Measurements from ENCODE around the gene ZBED1. TPM values are rescaled to one million over a fixed set of nuclear protein-coding genes. Genes with fewer than 3 reads are reported as not detected.
"Not testable (repeated sequence)": the region's sequence is repeated elsewhere in the genome, so short reads cannot be mapped to it uniquely, and the experiment has no call there.

The ZBED1 gene
- total and polyA plus RNA-seq, 2 donors (not counting 1 experiment from before 2014, with no cell fraction given): 14.5 to 24.8 TPM

- Histone ChIP-seq H3K4me3 (replicated peaks in 1 of 4; ENCODE audit: control extremely low read depth in 1 of 4, insufficient read depth in 1 of 4, low read depth in 3 of 4, low read length in 4 of 4) (no peak overlapping the region), H3K27me3 (ENCODE audit: control insufficient read depth, insufficient read depth, low read length) (no peaks in the 10 kb centered on the region), H3K36me3 (ENCODE audit: control insufficient read depth, insufficient read depth, low read length) (no peaks in the 10 kb centered on the region), H4K20me1 (ENCODE audit: control insufficient read depth, extremely low read depth, insufficient read depth, low read length) (no peaks in the 10 kb centered on the region), H3K79me2 (ENCODE audit: control insufficient read depth, insufficient read depth, low read length) (no peaks in the 10 kb centered on the region), H3K9ac (ENCODE audit: insufficient read depth, low read length) (no peak overlapping the region), H3K9me3 (ENCODE audit: control insufficient read depth, insufficient read depth, low read depth, low read length) (no peaks in the 10 kb centered on the region), H3K4me1 (ENCODE audit: control insufficient read depth, extremely low read depth, insufficient read depth, low read length) (no peaks in the 10 kb centered on the region), H2AFZ (ENCODE audit: low read length) (no peak overlapping the region), H3K27ac (ENCODE audit: insufficient read depth, low read length) (no peak overlapping the region), H3K4me2 (ENCODE audit: extremely low read depth, insufficient read depth, low read length) (no peak overlapping the region)
- TF ChIP-seq EZH2 (IDR thresholded peaks at IDR 0.05; ENCODE audit: low read length, missing control alignments): no peak
- TF ChIP-seq CTCF (conservative IDR thresholded peaks at IDR 0.05 in 1 of 2, IDR thresholded peaks at IDR 0.05 in 1 of 2; ENCODE audit: low read depth in 1 of 2, low read length in 2 of 2): no peak
- no peak for DNase-seq (ENCODE audit: low read depth in 2 of 2)
Observed at GRCh38 chrX:2521092-2521926, 20.5 kb upstream of the ZBED1 start.

- no peak overlapping the region for H3K4me2 ChIP-seq (ENCODE audit: extremely low read depth, insufficient read depth, low read length)
- no peaks in the 10 kb centered on the region for H3K79me2 ChIP-seq (ENCODE audit: control insufficient read depth, insufficient read depth, low read length)
- H3K27ac ChIP-seq (ENCODE audit: insufficient read depth, low read length): no peak overlapping the region
- H3K4me3 ChIP-seq (replicated peaks in 1 of 4; ENCODE audit: control extremely low read depth in 1 of 4, insufficient read depth in 1 of 4, low read depth in 3 of 4, low read length in 4 of 4): no peak overlapping the region
- no peak overlapping the region for H3K9ac ChIP-seq (ENCODE audit: insufficient read depth, low read length)
- no peak overlapping the region for H2AFZ ChIP-seq (ENCODE audit: low read length)
- no peaks in the 10 kb centered on the region for H3K27me3 ChIP-seq (ENCODE audit: control insufficient read depth, insufficient read depth, low read length)
- H3K36me3 ChIP-seq (ENCODE audit: control insufficient read depth, insufficient read depth, low read length): no peaks in the 10 kb centered on the region
- H3K4me1 ChIP-seq (ENCODE audit: control insufficient read depth, extremely low read depth, insufficient read depth, low read length): no peaks in the 10 kb centered on the region
- no peaks in the 10 kb centered on the region for H4K20me1 ChIP-seq (ENCODE audit: control insufficient read depth, extremely low read depth, insufficient read depth, low read length)
- no peaks in the 10 kb centered on the region for H3K9me3 ChIP-seq (ENCODE audit: control insufficient read depth, insufficient read depth, low read depth, low read length)
- no peak for DNase-seq (ENCODE audit: low read depth in 2 of 2)
- TF ChIP-seq EZH2 (IDR thresholded peaks at IDR 0.05; ENCODE audit: low read length, missing control alignments): no peak
- no peak for TF ChIP-seq CTCF (conservative IDR thresholded peaks at IDR 0.05 in 1 of 2, IDR thresholded peaks at IDR 0.05 in 1 of 2; ENCODE audit: low read depth in 1 of 2, low read length in 2 of 2)
Observed at GRCh38 chrX:2520539-2520938, 19.8 kb upstream of the ZBED1 start.

- H3K4me1 ChIP-seq (ENCODE audit: control insufficient read depth, extremely low read depth, insufficient read depth, low read length); H3K36me3 ChIP-seq (ENCODE audit: control insufficient read depth, insufficient read depth, low read length); H3K79me2 ChIP-seq (ENCODE audit: control insufficient read depth, insufficient read depth, low read length); H3K4me3 ChIP-seq (replicated peaks in 1 of 4; ENCODE audit: control extremely low read depth in 1 of 4, insufficient read depth in 1 of 4, low read depth in 3 of 4, low read length in 4 of 4); H3K4me2 ChIP-seq (ENCODE audit: extremely low read depth, insufficient read depth, low read length); H3K27ac ChIP-seq (ENCODE audit: insufficient read depth, low read length); H4K20me1 ChIP-seq (ENCODE audit: control insufficient read depth, extremely low read depth, insufficient read depth, low read length); H3K27me3 ChIP-seq (ENCODE audit: control insufficient read depth, insufficient read depth, low read length); H3K9me3 ChIP-seq (ENCODE audit: control insufficient read depth, insufficient read depth, low read depth, low read length); H3K9ac ChIP-seq (ENCODE audit: insufficient read depth, low read length); DNase-seq (ENCODE audit: low read depth in 2 of 2); H2AFZ ChIP-seq (ENCODE audit: low read length): not testable (repeated sequence)
Observed at GRCh38 chrX:2519638-2520037, 18.9 kb upstream of the ZBED1 start.
